Peyer's patch (tissue), 4 donors: Measurements from ENCODE around the gene CAMP. TPM values are rescaled to one million over a fixed set of nuclear protein-coding genes. Genes with fewer than 3 reads are reported as not detected.

Source experiments
- DNase-seq, 3 donors: peaks; one replicate each; pipeline ENCODE4 v3.0.0-alpha.2; 2017 to 2019
- H3K27ac ChIP-seq, 4 donors: fragments of 200-600 bp; sonication (generic); one replicate each; pipeline ENCODE4 v1.5.1; 2016 to 2019
- H3K27me3 ChIP-seq, 2 donors: fragments of 200-600 bp; sonication (generic); one replicate each; pipeline ENCODE4 v1.5.1; 2019
- H3K36me3 ChIP-seq, 3 donors: fragments of 200-600 bp; sonication (generic); one replicate each; pipeline ENCODE4 v1.5.1; 2016 to 2019
- H3K4me1 ChIP-seq, 4 donors: fragments of 200-600 bp; sonication (generic); one replicate each; pipeline ENCODE4 v1.5.1; 2016 to 2019
- H3K4me3 ChIP-seq, 4 donors: fragments of 200-600 bp; sonication (generic); 1 replicate in 3 of 4; 2 replicates in 1 of 4; pipeline ENCODE4 v1.5.1; 2016 to 2019; ENCODE audit warnings: mild to moderate bottlenecking in 1 of 4
- H3K9me3 ChIP-seq, 4 donors: fragments of 200-600 bp; sonication (generic); one replicate each; pipeline ENCODE4 v1.5.1; 2016 to 2019; ENCODE audit warnings: mild to moderate bottlenecking in 1 of 4
- POLR2A ChIP-seq, 2 donors: fragments of 450-650 bp; IDR thresholded peaks; one replicate each; pipeline ENCODE4 v1.5.1; 2017; ENCODE audit warnings: antibody characterized with exemption in 2 of 2, mild to moderate bottlenecking in 2 of 2, moderate library complexity in 2 of 2
- total RNA-seq, 4 donors: library from RNA; depleted of rRNA; stranded (reverse); fragments of >200 nt; gene quantifications; one replicate each; pipeline ENCODE4 v1.1.0, GENCODE V29; 2016
- TF ChIP-seq, protein P1 (sequence below), 6 experiments: fragments of 450-650 bp in 4 of 6; fragments of 200-600 bp in 2 of 6; sonication (generic) in 1 of 6; IDR thresholded peaks; one replicate each; pipeline ENCODE4 v1.5.1; 2017 to 2019; ENCODE audit warnings: antibody characterized with exemption in 6 of 6, mild to moderate bottlenecking in 3 of 6, moderate library complexity in 1 of 6

Gene CAMP, protein sequence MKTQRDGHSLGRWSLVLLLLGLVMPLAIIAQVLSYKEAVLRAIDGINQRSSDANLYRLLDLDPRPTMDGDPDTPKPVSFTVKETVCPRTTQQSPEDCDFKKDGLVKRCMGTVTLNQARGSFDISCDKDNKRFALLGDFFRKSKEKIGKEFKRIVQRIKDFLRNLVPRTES
- not detected for total RNA-seq

DNA sequence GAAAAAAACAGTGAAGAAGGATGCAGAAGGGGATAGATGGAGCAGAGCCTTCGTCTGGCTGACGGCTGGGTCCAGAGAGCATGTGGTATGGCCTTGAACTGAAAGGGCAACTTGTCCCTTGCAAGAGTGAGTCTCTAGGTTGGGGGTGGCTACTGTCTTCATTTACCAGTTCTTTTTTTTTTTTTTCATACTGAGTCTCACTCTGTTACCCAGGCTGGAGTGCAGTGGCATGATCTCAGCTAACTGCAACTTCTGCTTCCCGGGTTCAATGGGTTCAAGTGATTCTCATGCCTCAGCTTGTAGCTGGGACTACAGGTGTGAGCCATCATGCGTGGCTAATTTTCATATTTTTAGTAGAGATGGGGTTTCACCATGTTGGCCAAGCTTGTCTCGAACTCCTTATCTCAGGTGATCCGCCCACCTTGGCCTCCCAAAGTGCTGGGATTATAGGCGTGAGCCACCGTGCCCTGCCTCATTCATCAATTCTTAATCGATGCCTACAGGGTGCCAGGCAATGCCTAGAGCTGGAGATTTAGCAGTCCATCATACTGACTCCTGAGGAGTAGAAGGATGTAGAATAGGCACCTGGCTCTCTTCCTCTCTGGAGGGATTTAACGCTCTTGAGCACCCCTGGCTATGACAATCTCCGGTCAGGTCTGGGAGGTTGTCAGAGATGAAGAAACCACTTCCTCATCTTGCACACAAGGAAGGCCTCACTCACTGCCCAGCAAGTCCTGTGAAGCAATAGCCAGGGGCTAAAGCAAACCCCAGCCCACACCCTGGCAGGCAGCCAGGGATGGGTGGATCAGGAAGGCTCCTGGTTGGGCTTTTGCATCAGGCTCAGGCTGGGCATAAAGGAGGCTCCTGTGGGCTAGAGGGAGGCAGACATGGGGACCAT is at the start of gene CAMP:
CAMP (plus strand) TSS at position 880 of the 898 bp plus-strand sequence; CDS start at position 897, 17 bp downstream.
- Histone ChIP-seq H3K9me3 (no peaks in the 10 kb centered on the region), H3K4me3 (no peak within 1 kb of the TSS), H3K4me1 (peaks cover 0 to 16% (median 5%) of the 10 kb centered on the region in 4 donors), H3K27me3 (no peaks in the 10 kb centered on the region), H3K36me3 (no peaks in the 10 kb centered on the region), H3K27ac (peak within 1 kb of the TSS in 2 of 4 donors; percentile 49 to 74)
- DNase-seq = peak in 2 of 3 donors; percentile 60 to 77
- TF ChIP-seq POLR2A (IDR thresholded peaks at IDR 0.05) = no peak
- TF ChIP-seq, protein P1, sequence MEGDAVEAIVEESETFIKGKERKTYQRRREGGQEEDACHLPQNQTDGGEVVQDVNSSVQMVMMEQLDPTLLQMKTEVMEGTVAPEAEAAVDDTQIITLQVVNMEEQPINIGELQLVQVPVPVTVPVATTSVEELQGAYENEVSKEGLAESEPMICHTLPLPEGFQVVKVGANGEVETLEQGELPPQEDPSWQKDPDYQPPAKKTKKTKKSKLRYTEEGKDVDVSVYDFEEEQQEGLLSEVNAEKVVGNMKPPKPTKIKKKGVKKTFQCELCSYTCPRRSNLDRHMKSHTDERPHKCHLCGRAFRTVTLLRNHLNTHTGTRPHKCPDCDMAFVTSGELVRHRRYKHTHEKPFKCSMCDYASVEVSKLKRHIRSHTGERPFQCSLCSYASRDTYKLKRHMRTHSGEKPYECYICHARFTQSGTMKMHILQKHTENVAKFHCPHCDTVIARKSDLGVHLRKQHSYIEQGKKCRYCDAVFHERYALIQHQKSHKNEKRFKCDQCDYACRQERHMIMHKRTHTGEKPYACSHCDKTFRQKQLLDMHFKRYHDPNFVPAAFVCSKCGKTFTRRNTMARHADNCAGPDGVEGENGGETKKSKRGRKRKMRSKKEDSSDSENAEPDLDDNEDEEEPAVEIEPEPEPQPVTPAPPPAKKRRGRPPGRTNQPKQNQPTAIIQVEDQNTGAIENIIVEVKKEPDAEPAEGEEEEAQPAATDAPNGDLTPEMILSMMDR (IDR thresholded peaks at IDR 0.05) = no peak

DNA sequence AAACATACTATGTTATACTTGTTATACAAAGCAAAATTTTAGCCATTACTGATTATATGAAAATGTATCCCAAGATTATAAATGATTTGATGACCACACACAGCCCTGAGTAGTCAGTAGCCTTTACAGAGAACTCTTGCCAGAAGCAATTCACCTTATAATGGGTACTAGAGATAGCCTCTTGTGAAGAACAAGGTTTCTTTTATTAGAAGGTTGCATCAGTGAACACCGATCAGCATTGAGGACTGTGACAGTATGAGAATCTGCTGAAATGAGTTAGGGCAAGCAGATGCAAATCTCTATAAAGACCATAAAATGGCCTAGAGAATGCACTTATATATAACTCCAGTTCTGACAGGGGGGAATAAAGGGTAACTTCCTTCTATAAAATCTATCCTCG is 45.2 kb upstream of the CAMP start:
- TF ChIP-seq, protein P1 (IDR thresholded peaks at IDR 0.05) = no peak
- no peak for TF ChIP-seq POLR2A (IDR thresholded peaks at IDR 0.05)

DNA sequence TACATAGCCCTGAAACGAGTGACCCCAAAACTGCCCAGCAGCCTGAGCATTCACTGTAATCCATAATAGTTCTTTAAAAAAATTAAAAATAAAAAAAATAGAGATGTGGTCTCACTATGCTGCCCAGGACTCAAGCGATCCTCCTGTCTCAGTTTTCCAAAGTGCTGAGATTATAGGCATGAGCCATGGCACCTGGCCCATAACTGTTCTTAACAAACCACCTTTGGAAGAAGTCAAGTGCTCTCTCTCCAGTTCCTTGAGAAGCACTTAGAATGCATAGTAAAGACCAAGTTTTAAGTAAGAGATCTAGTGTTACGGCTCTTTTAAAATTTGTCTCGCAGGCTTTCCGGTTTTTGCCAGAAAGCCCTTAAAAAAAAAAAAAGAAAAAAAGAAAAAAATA is 43.3 kb upstream of the CAMP start:
- Histone ChIP-seq H3K36me3 (peaks cover 0 to 4% (median 0%) of the 10 kb centered on the region in 3 donors), H3K27ac (no peak overlapping the region), H3K4me3 (no peak overlapping the region), H3K9me3 (no peaks in the 10 kb centered on the region), H3K4me1 (no peaks in the 10 kb centered on the region), H3K27me3 (no peaks in the 10 kb centered on the region)
- no peak for TF ChIP-seq POLR2A (IDR thresholded peaks at IDR 0.05)
- TF ChIP-seq, protein P1 (IDR thresholded peaks at IDR 0.05) = no peak
- DNase-seq = no peak

More for the DNA sequence above, 45.2 kb upstream of the CAMP start:
- DNase-seq = no peak
- H3K27ac ChIP-seq = no peak overlapping the region
- H3K4me1 ChIP-seq = no peaks in the 10 kb centered on the region
- H3K9me3 ChIP-seq = no peaks in the 10 kb centered on the region
- peaks cover 0 to 4% (median 0%) of the 10 kb centered on the region in 3 donors for H3K36me3 ChIP-seq
- no peak overlapping the region for H3K4me3 ChIP-seq
- no peaks in the 10 kb centered on the region for H3K27me3 ChIP-seq

DNA sequence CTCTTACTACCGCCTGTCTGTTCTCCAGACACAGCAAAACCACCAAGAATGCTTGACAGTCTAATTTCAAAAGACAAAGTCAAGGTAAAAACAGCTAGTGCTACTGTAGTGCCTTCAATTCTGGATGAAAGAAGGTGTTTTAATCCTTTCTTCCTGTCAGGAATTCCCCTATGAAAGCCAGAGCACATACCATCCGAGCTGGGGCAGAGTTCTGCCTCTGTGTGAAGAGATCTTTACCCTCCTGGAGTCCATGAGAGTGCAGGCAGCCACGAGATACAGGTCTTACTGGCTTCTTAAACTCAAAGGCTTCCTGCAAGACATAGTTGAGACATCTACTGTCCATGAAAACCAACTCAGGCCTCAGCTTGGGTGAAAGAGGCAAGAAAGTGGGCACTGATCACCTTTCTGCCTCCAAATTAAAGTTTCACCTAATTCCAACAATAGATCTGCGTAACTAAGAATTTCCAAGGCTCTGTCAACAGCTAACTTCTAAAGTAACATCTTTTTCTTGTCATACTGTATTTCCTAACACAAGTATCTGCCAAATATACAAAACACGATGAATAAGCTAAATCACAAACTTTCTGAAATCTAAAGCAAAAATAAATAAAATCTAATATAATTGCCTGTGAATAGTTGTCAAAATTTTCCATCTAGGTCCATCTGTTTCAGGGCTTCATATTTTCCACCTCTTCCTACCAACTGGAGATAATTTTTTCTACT is 42.6 kb upstream of the CAMP start:
- no peak for DNase-seq
- Histone ChIP-seq H3K4me1 (no peaks in the 10 kb centered on the region), H3K36me3 (peaks cover 0 to 4% (median 0%) of the 10 kb centered on the region in 3 donors), H3K27me3 (no peaks in the 10 kb centered on the region), H3K4me3 (no peak overlapping the region), H3K9me3 (no peaks in the 10 kb centered on the region), H3K27ac (no peak overlapping the region)
- TF ChIP-seq POLR2A (IDR thresholded peaks at IDR 0.05) = no peak
- TF ChIP-seq, protein P1 (IDR thresholded peaks at IDR 0.05) = no peak

DNA sequence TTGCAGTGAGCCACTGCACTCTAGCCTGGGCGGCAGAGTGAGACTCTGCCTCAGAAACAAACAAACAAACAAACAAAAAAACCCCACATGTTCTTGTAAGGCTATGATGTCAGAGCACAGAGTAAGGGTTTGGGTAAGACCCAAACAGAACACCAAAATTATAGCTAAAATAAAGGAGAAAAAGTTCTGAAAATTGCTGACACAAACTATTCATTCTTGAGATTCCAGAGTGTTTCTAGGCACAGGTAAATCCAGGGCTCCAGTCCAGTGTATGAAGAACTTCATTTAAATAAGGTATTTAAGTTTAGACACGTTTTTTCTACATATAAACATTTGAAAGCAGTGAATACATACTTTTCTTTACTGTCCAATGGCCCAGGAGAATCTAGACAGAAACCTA is 39.0 kb upstream of the CAMP start:
- Histone ChIP-seq H3K4me3 (no peak overlapping the region), H3K36me3 (peaks cover 0 to 4% (median 0%) of the 10 kb centered on the region in 3 donors), H3K4me1 (peaks cover 0 to 12% (median 4%) of the 10 kb centered on the region in 4 donors), H3K9me3 (no peaks in the 10 kb centered on the region), H3K27ac (no peak overlapping the region), H3K27me3 (no peaks in the 10 kb centered on the region)
- TF ChIP-seq POLR2A (IDR thresholded peaks at IDR 0.05) = no peak
- TF ChIP-seq, protein P1 (IDR thresholded peaks at IDR 0.05) = no peak
- DNase-seq = no peak
